AG04450 (cell line): ENCODE data around the gene LHFPL3. TPM values are rescaled to one million over a fixed set of nuclear protein-coding genes. Genes with fewer than 3 reads are reported as not detected.

Experiments used
- CTCF ChIA-PET: fragments of 300-600, 350-600 bp; formaldehyde crosslinking; extraction: SDS; loops from one replicate; lab custom pipeline; 2022; ENCODE audit warnings: antibody characterized with exemption, inconsistent platforms; lab: Charles Lee
- POLR2A ChIA-PET: fragments of 350-600 bp; formaldehyde crosslinking; extraction: SDS; loops from one replicate; lab custom pipeline; 2021; ENCODE audit warnings: antibody characterized with exemption, inconsistent platforms; lab: Yijun Ruan, JAX
- DNase-seq: peaks from one replicate; pipeline ENCODE4 v3.0.0-alpha.2; 2011; ENCODE audit warnings: low read depth, low spot score
- H3K27ac ChIP-seq: one replicate; pipeline ENCODE4 v1.5.1; 2012; ENCODE audit warnings: low read depth, low read length, control low read depth
- H3K27me3 ChIP-seq: one replicate; pipeline ENCODE4 v1.6.0; 2012; ENCODE audit warnings: low read length; ENCODE audit not compliant: control insufficient read depth, insufficient read depth
- H3K4me3 ChIP-seq: 2 replicates; pipeline ENCODE4 v1.5.1; 2011; ENCODE audit warnings: mild to moderate bottlenecking, low read depth, low read length, control low read depth
- H3K9me3 ChIP-seq: 2 replicates; pipeline ENCODE4 v1.5.1; 2012; ENCODE audit warnings: low read length; ENCODE audit not compliant: control insufficient read depth, insufficient read depth
- CTCF ChIP-seq: IDR thresholded peaks from 2 replicates; pipeline ENCODE4 v1.5.1; 2011; ENCODE audit warnings: low read depth, low read length, control low read depth, inconsistent platforms
- polyA plus RNA-seq: library from polyadenylated mRNA; depleted of rRNA; stranded (reverse); fragments of >200 nt; gene quantifications from 2 replicates; pipeline ENCODE4 v1.2.3, GENCODE V29; 2011

Gene LHFPL3
- polyA plus RNA-seq, 1 experiment = not detected

- CTCF ChIA-PET = interaction anchor here (0.7 kb wide), 1 partner anchor 29 kb away, joined by 3 read pairs; no protein-coding TSS in a partner anchor
- Histone ChIP-seq H3K27ac (no peak overlapping the region), H3K9me3 (no peaks in the 10 kb centered on the region; the same call in 1 of the 2 replicates), H3K27me3 (peaks cover 3% of the 10 kb centered on the region), H3K4me3 (no peak overlapping the region)
- no peak for DNase-seq
- no peak for TF ChIP-seq CTCF
- POLR2A ChIA-PET = no interaction called here
Measured at GRCh38 chr7:104818961-104819880, 490.8 kb downstream of the LHFPL3 start.

- no peak for TF ChIP-seq CTCF
- DNase-seq = no peak
- Histone ChIP-seq H3K4me3 (no peak overlapping the region), H3K27me3 (peaks cover 3% of the 10 kb centered on the region), H3K9me3 (no peaks in the 10 kb centered on the region), H3K27ac (no peak overlapping the region)
- POLR2A ChIA-PET = no interaction called here
- CTCF ChIA-PET = interaction anchor here (1.3 kb wide), 1 partner anchor 27 kb away, joined by 3 read pairs; no protein-coding TSS in a partner anchor
Measured at GRCh38 chr7:104820836-104821535, 492.6 kb downstream of the LHFPL3 start.

- no peak for DNase-seq
- ChIA-PET CTCF (interaction anchor here (0.6 to 0.9 kb wide), 2 partner anchors 25 to 143 kb away, joined by 3 to 4 read pairs; no protein-coding TSS in a partner anchor), POLR2A (no interaction called here)
- peaks cover 3% of the 10 kb centered on the region for H3K27me3 ChIP-seq
- no peak for TF ChIP-seq CTCF
- no peak overlapping the region for H3K4me3 ChIP-seq
- no peak overlapping the region for H3K27ac ChIP-seq
- no peaks in the 10 kb centered on the region for H3K9me3 ChIP-seq
Measured at GRCh38 chr7:104823177-104823576, 494.8 kb downstream of the LHFPL3 start.

- Histone ChIP-seq H3K27ac (no peak overlapping the region), H3K4me3 (no peak overlapping the region), H3K27me3 (peaks cover 3% of the 10 kb centered on the region), H3K9me3 (no peaks in the 10 kb centered on the region)
- ChIA-PET POLR2A (no interaction called here), CTCF (no interaction called here)
- DNase-seq = no peak
- TF ChIP-seq CTCF = no peak
Measured at GRCh38 chr7:104825099-104825498, 496.7 kb downstream of the LHFPL3 start.
